HCT116 (cell line): Measurements from ENCODE around the gene MAP2K3. TPM values are rescaled to one million over a fixed set of nuclear protein-coding genes. Genes with fewer than 3 reads are reported as not detected.

Source experiments
- ATAC-seq: fragments of 200-7000 bp; cut with Tn5 transposase; 2 replicates; pipeline ENCODE4 v1.9.1; 2020; ENCODE audit warnings: mild to moderate bottlenecking, moderate library complexity
- BruUV-seq: library from RNA; stranded (reverse); fragments of 400-500 nt; replicated peaks from 2 replicates; lab custom pipeline; 2021; lab: Mats Ljungman, UMichigan
- CTCF ChIA-PET: fragments of 300-600 bp; sonication (Branson Sonifier 250); formaldehyde crosslinking; loops from one replicate; lab custom pipeline; 2021; ENCODE audit warnings: antibody characterized with exemption; lab: Charles Lee
- POLR2A ChIA-PET: fragments of 300-600, 350-600 bp; sonication (Branson Sonifier 250); formaldehyde crosslinking; loops from one replicate; lab custom pipeline; 2021; ENCODE audit warnings: antibody characterized with exemption; lab: Charles Lee
- RAD21 ChIA-PET, 2 experiments: fragments of 300-600 bp; sonication (Branson Sonifier 250); formaldehyde crosslinking; loops; one replicate each; lab custom pipeline; 2023; ENCODE audit warnings: low total read pairs in 2 of 2; ENCODE audit not compliant: uncharacterized antibody in 2 of 2, unreplicated experiment in 2 of 2, low non-redundant PET in 1 of 2; lab: Charles Lee
- DNase-seq: peaks from one replicate; pipeline ENCODE4 v3.0.0-alpha.2; 2010; ENCODE audit warnings: low read depth, low spot score
- H2AFZ ChIP-seq: fragments of 200-600 bp; shearing (Covaris generic), sonication (generic); 2 replicates; pipeline ENCODE4 v1.6.1; 2017; ENCODE audit warnings: low read depth, mixed run types, mixed read lengths, antibody characterized with exemption, low read length; ENCODE audit not compliant: poor library complexity, severe bottlenecking
- H3K27ac ChIP-seq: 2 replicates; pipeline ENCODE4 v1.5.1; 2012; ENCODE audit warnings: low read depth, low read length
- H3K27me3 ChIP-seq: fragments of 200-600 bp; sonication (generic); 2 replicates; pipeline ENCODE4 v1.6.1; 2016; ENCODE audit warnings: mixed run types, low read length, mixed read lengths; ENCODE audit not compliant: insufficient read depth
- H3K36me3 ChIP-seq, 2 experiments: fragments of 200-500 bp in 1 of 2; fragments of 200-600 bp in 1 of 2; sonication (Bioruptor generic) in 1 of 2; sonication (generic) in 1 of 2; 2 replicates each; pipeline versions ENCODE4 v1.5.1 to v1.6.1; 2014 to 2016; ENCODE audit warnings: low read length in 2 of 2, inconsistent platforms in 1 of 2, mixed read lengths in 1 of 2, mixed run types in 1 of 2; ENCODE audit not compliant: insufficient read depth in 2 of 2, control insufficient read depth in 1 of 2
- H3K4me1 ChIP-seq, 2 experiments: fragments of 200-600 bp in 1 of 2; sonication (generic) in 1 of 2; 2 replicates each; pipeline versions ENCODE4 v1.5.1 to v1.6.1; 2012 to 2017; ENCODE audit warnings: low read length in 2 of 2, inconsistent platforms in 1 of 2, mild to moderate bottlenecking in 1 of 2, mixed read lengths in 1 of 2, mixed run types in 1 of 2, moderate library complexity in 1 of 2; ENCODE audit not compliant: insufficient read depth in 2 of 2, control insufficient read depth in 1 of 2
- H3K4me2 ChIP-seq: fragments of 200-600 bp; sonication (generic); 2 replicates; pipeline ENCODE4 v1.6.1; 2017; ENCODE audit warnings: mixed run types, low read length, mixed read lengths
- H3K4me3 ChIP-seq, 2 experiments: fragments of 200-600 bp in 1 of 2; sonication (generic) in 1 of 2; replicated peaks in 1 of 2; 2 replicates each; pipeline ENCODE4 v1.5.1; 2011 to 2016; ENCODE audit warnings: low read length in 2 of 2, control low read depth in 1 of 2, low read depth in 1 of 2, mild to moderate bottlenecking in 1 of 2, mixed read lengths in 1 of 2, mixed run types in 1 of 2
- H3K79me2 ChIP-seq: fragments of 200-600 bp; sonication (generic); 2 replicates; pipeline ENCODE4 v1.6.1; 2017; ENCODE audit warnings: mild to moderate bottlenecking, mixed run types, low read length, moderate library complexity, mixed read lengths; ENCODE audit not compliant: insufficient read depth
- H3K9ac ChIP-seq: fragments of 200-600 bp; sonication (generic); 2 replicates; pipeline ENCODE4 v1.6.1; 2016; ENCODE audit warnings: low read length, mixed read lengths
- H3K9me2 ChIP-seq: fragments of 200-600 bp; sonication (generic), shearing (Covaris generic); 2 replicates; pipeline ENCODE4 v1.6.1; 2017; ENCODE audit warnings: mixed run types, mild to moderate bottlenecking, moderate library complexity; ENCODE audit not compliant: insufficient read depth
- H3K9me3 ChIP-seq, 2 experiments: fragments of 200-500 bp in 1 of 2; fragments of 200-600 bp in 1 of 2; sonication (Bioruptor generic) in 1 of 2; sonication (generic) in 1 of 2; 2 replicates each; pipeline ENCODE4 v1.6.1; 2014 to 2017; ENCODE audit warnings: low read length in 2 of 2, mixed read lengths in 2 of 2, inconsistent platforms in 1 of 2, low read depth in 1 of 2, mild to moderate bottlenecking in 1 of 2, mixed run types in 1 of 2, moderate library complexity in 1 of 2; ENCODE audit not compliant: control insufficient read depth in 1 of 2, insufficient read depth in 1 of 2
- H4K20me1 ChIP-seq: fragments of 200-600 bp; sonication (generic), shearing (Covaris generic); 2 replicates; pipeline ENCODE4 v1.6.1; 2017; ENCODE audit warnings: mixed run types, mild to moderate bottlenecking, moderate library complexity; ENCODE audit not compliant: insufficient read depth
- ATF3 ChIP-seq: IDR thresholded peaks from 2 replicates; pipeline ENCODE4 v1.6.1; 2012
- CEBPB ChIP-seq: IDR thresholded peaks from 2 replicates; pipeline ENCODE4 v1.6.1; 2012; ENCODE audit warnings: low read depth
- CTCF ChIP-seq, 3 experiments: fragments of 200-600 bp in 1 of 3; sonication (generic) in 1 of 3; IDR thresholded peaks in 2 of 3; conservative IDR thresholded peaks in 1 of 3; 2 replicates each; pipeline ENCODE4 v1.5.1; 2012 to 2017; ENCODE audit warnings: low read depth in 2 of 3, low read length in 2 of 3, antibody characterized with exemption in 1 of 3, borderline replicate concordance in 1 of 3, control low read depth in 1 of 3, mild to moderate bottlenecking in 1 of 3, mixed read lengths in 1 of 3, mixed run types in 1 of 3, moderate library complexity in 1 of 3; ENCODE audit not compliant: insufficient read depth in 1 of 3
- EGR1 ChIP-seq: IDR thresholded peaks from 2 replicates; pipeline ENCODE4 v1.6.1; 2012; ENCODE audit warnings: low read depth
- EZH2phosphoT487 ChIP-seq: fragments of 200-600 bp; IDR thresholded peaks from 2 replicates; pipeline ENCODE4 v1.6.1; 2018; ENCODE audit warnings: antibody characterized with exemption, borderline replicate concordance
- POLR2A ChIP-seq: IDR thresholded peaks from 2 replicates; pipeline ENCODE4 v1.7.0; 2011; ENCODE audit warnings: borderline replicate concordance; ENCODE audit not compliant: insufficient read depth, insufficient read length; ENCODE audit errors: extremely low read depth
- POLR2AphosphoS5 ChIP-seq: IDR thresholded peaks from 2 replicates; pipeline ENCODE4 v1.6.1; 2011; ENCODE audit warnings: mild to moderate bottlenecking, low read depth, low read length, moderate library complexity
- SIN3A ChIP-seq: IDR thresholded peaks from 2 replicates; pipeline ENCODE4 v1.6.1; 2012; ENCODE audit warnings: low read depth
- SP1 ChIP-seq: IDR thresholded peaks from 2 replicates; pipeline ENCODE4 v1.6.1; 2012; ENCODE audit warnings: low read depth
- TCF7L2 ChIP-seq: IDR thresholded peaks from 2 replicates; pipeline ENCODE4 v1.7.0; 2011; ENCODE audit warnings: borderline replicate concordance, inconsistent platforms; ENCODE audit not compliant: insufficient read depth, insufficient read length; ENCODE audit errors: extremely low read depth
- ZFX ChIP-seq: fragments of 450-650 bp; IDR thresholded peaks from 2 replicates; pipeline ENCODE4 v1.6.1; 2017
- ZNF274 ChIP-seq: fragments of 200-500 bp; sonication (Bioruptor generic); IDR thresholded peaks from 2 replicates; pipeline ENCODE4 v1.6.1; 2014; ENCODE audit warnings: mild to moderate bottlenecking, low read depth, low read length, inconsistent platforms
- intact Hi-C: fragments of 100-400 bp; cut with micrococcal nuclease; formaldehyde crosslinking; loops from 2 replicates; pipeline ENCODE4 v1.10.0; 2022
- total RNA-seq: library from RNA; stranded (reverse); gene quantifications from one replicate; pipeline ENCODE4 v1.2.1, GENCODE V29; 2021; ENCODE audit not compliant: unreplicated experiment
- TF ChIP-seq, protein P1 (sequence below): IDR thresholded peaks from 2 replicates; pipeline ENCODE4 v1.6.1; 2012

Gene MAP2K3
- total RNA-seq, 1 experiment from 2014 or later = 96.7 TPM

DNA sequence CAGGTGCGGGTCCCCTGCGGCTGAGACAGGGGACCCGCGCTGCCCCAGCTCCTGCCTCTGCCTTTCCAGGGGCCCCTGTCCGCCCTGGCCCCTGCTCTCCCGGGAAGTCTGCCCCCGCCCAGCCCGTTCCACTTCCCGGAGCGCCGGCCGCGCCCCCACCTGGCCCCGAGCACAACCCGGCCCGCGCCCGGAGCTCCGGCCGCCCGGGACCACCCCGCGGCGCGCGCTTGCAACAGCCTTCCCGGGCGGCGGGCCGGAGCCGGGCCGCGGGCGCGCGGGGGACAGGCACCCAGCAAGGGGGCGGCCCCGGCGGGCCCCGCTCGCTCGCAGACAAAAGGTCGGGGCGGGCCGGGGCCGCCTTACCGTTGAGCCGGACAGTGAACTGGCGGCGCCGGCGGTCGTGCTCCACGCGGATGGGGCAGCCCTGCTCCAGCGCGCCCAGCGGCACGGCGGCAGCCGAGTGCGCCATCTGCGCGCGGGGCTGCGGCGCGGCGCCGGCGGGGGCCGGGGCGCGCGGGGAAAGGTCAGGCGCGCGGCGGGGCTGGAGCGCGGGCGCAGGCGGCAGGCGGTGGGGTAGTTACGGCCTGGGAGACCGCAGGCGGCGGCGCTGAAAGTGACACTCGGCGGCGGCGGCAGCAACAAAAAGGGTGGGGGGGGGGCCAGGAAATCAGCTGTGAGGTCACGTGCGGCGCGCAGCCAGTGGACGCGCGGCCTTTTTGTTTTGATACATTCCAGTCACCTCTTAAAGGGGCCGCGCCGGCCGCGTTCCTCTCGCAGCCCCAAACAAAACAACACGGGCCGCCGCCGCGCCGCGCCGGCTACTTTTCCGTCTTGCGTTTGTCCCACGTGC lies 31.5 kb upstream of the MAP2K3 start, which contains the start of gene NATD1:
TSS of gene NATD1 (minus strand) at position 615 of the 850 bp plus-strand sequence. CDS start at position 469, 146 bp downstream.
- POLR2A ChIA-PET = no interaction called here
- Histone ChIP-seq H3K27ac (peak within 1 kb of the TSS; percentile 29; the same call in 1 of the 2 replicates), H3K4me1 (peaks cover 21 to 38% of the 10 kb centered on the region in 2 experiments), H3K9me3 (no peaks in the 10 kb centered on the region), H2AFZ (peak within 1 kb of the TSS; percentile 63), H3K79me2 (no peaks in the 10 kb centered on the region), H3K4me2 (peak within 1 kb of the TSS; percentile 70), H3K4me3 (peak within 1 kb of the TSS; percentile 44 to 51), H3K27me3 (no peaks in the 10 kb centered on the region), H4K20me1 (no peaks in the 10 kb centered on the region), H3K9ac (peak within 1 kb of the TSS; percentile 41), H3K36me3 (no peaks in the 10 kb centered on the region), H3K9me2 (no peaks in the 10 kb centered on the region)
- no TSS peak for BruUV-seq
- ATAC-seq = peak; percentile 80
- CTCF ChIA-PET = interaction anchor here (0.6 kb wide), 1 partner anchor 13 kb away, joined by 4 read pairs; no protein-coding TSS in a partner anchor
- peak; percentile 65 for DNase-seq
- intact Hi-C loops = no loop called here
- RAD21 ChIA-PET = interaction anchor here in 1 of 2 experiments (0.7 kb wide), 1 partner anchor 147 kb away, joined by 3 read pairs; no protein-coding TSS in a partner anchor
- TF ChIP-seq CTCF (IDR thresholded peaks at IDR 0.05 in 2 of 3, conservative IDR thresholded peaks at IDR 0.05 in 1 of 3; ENCODE audit: borderline replicate concordance in 1 of 3, insufficient read depth in 1 of 3, low read depth in 2 of 3, low read length in 2 of 3) (no peak), CEBPB (no peak), POLR2AphosphoS5 (peak; percentile 23; the same call in 1 of the 2 replicates), SP1 (peak; percentile 46; the same call in 1 of the 2 replicates), TCF7L2 (peak; percentile 97), ATF3 (no peak), EGR1 (no peak), SIN3A (0 out of 2 replicates have a peak, but pooled peaks have one; percentile 63), POLR2A (no peak), EZH2phosphoT487 (no peak), ZFX (peak; percentile 31; the same call in 1 of the 2 replicates), ZNF274 (no peak)
- TF ChIP-seq, protein P1, sequence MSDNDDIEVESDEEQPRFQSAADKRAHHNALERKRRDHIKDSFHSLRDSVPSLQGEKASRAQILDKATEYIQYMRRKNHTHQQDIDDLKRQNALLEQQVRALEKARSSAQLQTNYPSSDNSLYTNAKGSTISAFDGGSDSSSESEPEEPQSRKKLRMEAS = peak; percentile 76
